ENCODE results near the gene NFKB1. TPM values are rescaled to one million over a fixed set of nuclear protein-coding genes. Genes with fewer than 3 reads are reported as not detected.

Gene NFKB1
- polyA plus RNA-seq, 1 donor from 2014 or later: 8.6 TPM

DNA sequence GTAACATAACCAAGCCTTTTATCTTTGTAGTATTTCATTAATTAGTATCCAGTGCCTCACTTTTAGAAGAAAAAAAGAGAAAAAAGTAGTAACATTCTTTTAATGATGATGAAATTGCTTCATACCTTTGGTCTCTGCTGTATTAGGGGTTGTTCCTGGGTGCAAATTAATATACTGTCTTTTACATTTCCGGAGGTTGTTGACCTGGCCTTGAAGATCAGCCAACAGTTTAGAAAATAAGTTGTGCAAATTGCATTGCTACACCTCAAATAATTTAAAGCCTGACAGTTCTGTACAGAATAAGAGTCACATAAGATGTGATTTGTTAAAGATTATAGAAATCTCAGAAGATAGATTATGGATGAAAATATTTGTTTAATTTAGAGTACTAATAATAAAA, 3.8 kb downstream of the NFKB1 start:
- no peaks in the 10 kb centered on the region for H3K27me3 ChIP-seq (ENCODE audit: insufficient read depth, low read depth, low read length)
- H3K4me2 ChIP-seq (ENCODE audit: low read length): no peak overlapping the region
- no peaks in the 10 kb centered on the region for H4K20me1 ChIP-seq (ENCODE audit: insufficient read depth)
- no peaks in the 10 kb centered on the region for H3K79me2 ChIP-seq (replicated peaks; ENCODE audit: insufficient read depth, low read length)
- H3K9ac ChIP-seq (ENCODE audit: low read length): no peak overlapping the region
- H3K9me3 ChIP-seq (ENCODE audit: low read length): no peaks in the 10 kb centered on the region
- TF ChIP-seq, protein P1, sequence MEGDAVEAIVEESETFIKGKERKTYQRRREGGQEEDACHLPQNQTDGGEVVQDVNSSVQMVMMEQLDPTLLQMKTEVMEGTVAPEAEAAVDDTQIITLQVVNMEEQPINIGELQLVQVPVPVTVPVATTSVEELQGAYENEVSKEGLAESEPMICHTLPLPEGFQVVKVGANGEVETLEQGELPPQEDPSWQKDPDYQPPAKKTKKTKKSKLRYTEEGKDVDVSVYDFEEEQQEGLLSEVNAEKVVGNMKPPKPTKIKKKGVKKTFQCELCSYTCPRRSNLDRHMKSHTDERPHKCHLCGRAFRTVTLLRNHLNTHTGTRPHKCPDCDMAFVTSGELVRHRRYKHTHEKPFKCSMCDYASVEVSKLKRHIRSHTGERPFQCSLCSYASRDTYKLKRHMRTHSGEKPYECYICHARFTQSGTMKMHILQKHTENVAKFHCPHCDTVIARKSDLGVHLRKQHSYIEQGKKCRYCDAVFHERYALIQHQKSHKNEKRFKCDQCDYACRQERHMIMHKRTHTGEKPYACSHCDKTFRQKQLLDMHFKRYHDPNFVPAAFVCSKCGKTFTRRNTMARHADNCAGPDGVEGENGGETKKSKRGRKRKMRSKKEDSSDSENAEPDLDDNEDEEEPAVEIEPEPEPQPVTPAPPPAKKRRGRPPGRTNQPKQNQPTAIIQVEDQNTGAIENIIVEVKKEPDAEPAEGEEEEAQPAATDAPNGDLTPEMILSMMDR (IDR thresholded peaks at IDR 0.05; ENCODE audit: poor library complexity, severe bottlenecking): no peak
- TF ChIP-seq EZH2 (IDR thresholded peaks at IDR 0.05; ENCODE audit: borderline replicate concordance, insufficient read depth, low read length, poor library complexity, severe bottlenecking) (no peak), TAF1 (IDR thresholded peaks at IDR 0.05; ENCODE audit: low read depth) (no peak), SMC3 (conservative IDR thresholded peaks at IDR 0.05; ENCODE audit: poor library complexity) (no peak), POLR2AphosphoS5 (IDR thresholded peaks at IDR 0.05) (no peak)
- TF ChIP-seq, protein P2, sequence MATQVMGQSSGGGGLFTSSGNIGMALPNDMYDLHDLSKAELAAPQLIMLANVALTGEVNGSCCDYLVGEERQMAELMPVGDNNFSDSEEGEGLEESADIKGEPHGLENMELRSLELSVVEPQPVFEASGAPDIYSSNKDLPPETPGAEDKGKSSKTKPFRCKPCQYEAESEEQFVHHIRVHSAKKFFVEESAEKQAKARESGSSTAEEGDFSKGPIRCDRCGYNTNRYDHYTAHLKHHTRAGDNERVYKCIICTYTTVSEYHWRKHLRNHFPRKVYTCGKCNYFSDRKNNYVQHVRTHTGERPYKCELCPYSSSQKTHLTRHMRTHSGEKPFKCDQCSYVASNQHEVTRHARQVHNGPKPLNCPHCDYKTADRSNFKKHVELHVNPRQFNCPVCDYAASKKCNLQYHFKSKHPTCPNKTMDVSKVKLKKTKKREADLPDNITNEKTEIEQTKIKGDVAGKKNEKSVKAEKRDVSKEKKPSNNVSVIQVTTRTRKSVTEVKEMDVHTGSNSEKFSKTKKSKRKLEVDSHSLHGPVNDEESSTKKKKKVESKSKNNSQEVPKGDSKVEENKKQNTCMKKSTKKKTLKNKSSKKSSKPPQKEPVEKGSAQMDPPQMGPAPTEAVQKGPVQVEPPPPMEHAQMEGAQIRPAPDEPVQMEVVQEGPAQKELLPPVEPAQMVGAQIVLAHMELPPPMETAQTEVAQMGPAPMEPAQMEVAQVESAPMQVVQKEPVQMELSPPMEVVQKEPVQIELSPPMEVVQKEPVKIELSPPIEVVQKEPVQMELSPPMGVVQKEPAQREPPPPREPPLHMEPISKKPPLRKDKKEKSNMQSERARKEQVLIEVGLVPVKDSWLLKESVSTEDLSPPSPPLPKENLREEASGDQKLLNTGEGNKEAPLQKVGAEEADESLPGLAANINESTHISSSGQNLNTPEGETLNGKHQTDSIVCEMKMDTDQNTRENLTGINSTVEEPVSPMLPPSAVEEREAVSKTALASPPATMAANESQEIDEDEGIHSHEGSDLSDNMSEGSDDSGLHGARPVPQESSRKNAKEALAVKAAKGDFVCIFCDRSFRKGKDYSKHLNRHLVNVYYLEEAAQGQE (IDR thresholded peaks at IDR 0.05; ENCODE audit: borderline replicate concordance): no peak
- H3K9me2 ChIP-seq (ENCODE audit: insufficient read depth, low read length): no peaks in the 10 kb centered on the region
- H3K27ac ChIP-seq (ENCODE audit: low read length): no peak overlapping the region
- no peak overlapping the region for H2AFZ ChIP-seq (ENCODE audit: low read depth, low read length)
- no peak overlapping the region for H3K4me3 ChIP-seq (ENCODE audit: low read length)
- no peaks in the 10 kb centered on the region for H3K36me3 ChIP-seq (ENCODE audit: insufficient read depth, low read length)
- H3F3A ChIP-seq (ENCODE audit: insufficient read depth, low read length, poor library complexity, severe bottlenecking): no peaks in the 10 kb centered on the region

DNA sequence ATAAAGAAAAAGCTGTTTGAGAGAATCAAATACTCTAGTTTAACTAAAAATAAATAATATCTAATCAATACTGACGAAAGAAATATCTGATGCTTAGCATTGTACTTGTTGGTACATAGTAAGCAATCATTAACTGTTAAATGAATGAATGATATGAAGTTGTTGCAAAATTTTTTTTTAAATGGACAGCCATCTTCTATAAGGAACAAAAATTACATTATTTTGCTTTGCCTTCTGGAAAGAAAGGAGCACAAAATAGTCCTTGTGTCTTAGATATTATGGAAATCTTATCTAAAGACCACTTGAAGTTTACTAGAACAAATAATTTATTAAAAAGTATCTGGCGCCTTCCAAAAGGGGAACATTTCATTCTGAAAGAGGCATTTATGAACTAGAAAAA, 4.5 kb downstream of the NFKB1 start:
- no peak overlapping the region for H3K27ac ChIP-seq (ENCODE audit: low read length)
- no peak for TF ChIP-seq TAF1 (IDR thresholded peaks at IDR 0.05; ENCODE audit: low read depth)
- no peak for TF ChIP-seq POLR2AphosphoS5 (IDR thresholded peaks at IDR 0.05)
- no peak for TF ChIP-seq RAD21 (conservative IDR thresholded peaks at IDR 0.05)
- no peak for TF ChIP-seq MXI1 (conservative IDR thresholded peaks at IDR 0.05; ENCODE audit: poor library complexity, severe bottlenecking)
- no peak for TF ChIP-seq EP300 (conservative IDR thresholded peaks at IDR 0.05; ENCODE audit: poor library complexity, severe bottlenecking)
- TF ChIP-seq, protein P2 (IDR thresholded peaks at IDR 0.05; ENCODE audit: borderline replicate concordance): no peak
- TF ChIP-seq, protein P1 (IDR thresholded peaks at IDR 0.05; ENCODE audit: poor library complexity, severe bottlenecking): no peak
- TF ChIP-seq EZH2 (IDR thresholded peaks at IDR 0.05; ENCODE audit: borderline replicate concordance, insufficient read depth, low read length, poor library complexity, severe bottlenecking): no peak
- no peak for TF ChIP-seq SMC3 (conservative IDR thresholded peaks at IDR 0.05; ENCODE audit: poor library complexity)
- no peak overlapping the region for H2AFZ ChIP-seq (ENCODE audit: low read depth, low read length)
- H3K4me3 ChIP-seq (ENCODE audit: low read length): no peak overlapping the region
- H3K9me2 ChIP-seq (ENCODE audit: insufficient read depth, low read length): no peaks in the 10 kb centered on the region
- H3K9ac ChIP-seq (ENCODE audit: low read length): no peak overlapping the region
- no peaks in the 10 kb centered on the region for H3K79me2 ChIP-seq (replicated peaks; ENCODE audit: insufficient read depth, low read length)
- no peaks in the 10 kb centered on the region for H3K9me3 ChIP-seq (ENCODE audit: low read length)
- no peaks in the 10 kb centered on the region for H3K27me3 ChIP-seq (ENCODE audit: insufficient read depth, low read depth, low read length)
- H3K36me3 ChIP-seq (ENCODE audit: insufficient read depth, low read length): no peaks in the 10 kb centered on the region
- H3F3A ChIP-seq (ENCODE audit: insufficient read depth, low read length, poor library complexity, severe bottlenecking): no peaks in the 10 kb centered on the region
- H4K20me1 ChIP-seq (ENCODE audit: insufficient read depth): no peaks in the 10 kb centered on the region
- H3K4me2 ChIP-seq (ENCODE audit: low read length): no peak overlapping the region
